Psoas muscle (tissue), 8 donors: ENCODE data around the gene STK39. TPM values are rescaled to one million over a fixed set of nuclear protein-coding genes. Genes with fewer than 3 reads are reported as not detected.

Experiments
- ATAC-seq, 4 donors: fragments of 200-7000 bp; cut with Tn5 transposase; one replicate each; pipeline ENCODE4 v1.9.1; 2020; ENCODE audit warnings: moderate library complexity in 3 of 4, mild to moderate bottlenecking in 2 of 4
- DNase-seq, 2 donors: peaks; one replicate each; pipeline ENCODE4 v3.0.0-alpha.2; 2020
- H3K27ac ChIP-seq: fragments of 200-600 bp; one replicate; pipeline ENCODE4 v1.8.0; 2022
- H3K27me3 ChIP-seq, 3 donors: fragments of 200-600 bp in 1 of 3; one replicate each; pipeline versions ENCODE4 v1.6.1 to v1.8.0; 2013 to 2022; ENCODE audit warnings: low read length in 2 of 3, mild to moderate bottlenecking in 2 of 3, moderate library complexity in 1 of 3; ENCODE audit not compliant: insufficient read depth in 3 of 3
- H3K36me3 ChIP-seq, 2 donors: fragments of 200-600 bp in 1 of 2; one replicate each; pipeline versions ENCODE4 v1.6.1 to v1.8.0; 2013 to 2022; ENCODE audit warnings: low read depth in 1 of 2, mild to moderate bottlenecking in 1 of 2, moderate library complexity in 1 of 2; ENCODE audit not compliant: insufficient read depth in 1 of 2
- H3K4me1 ChIP-seq: fragments of 200-600 bp; one replicate; pipeline ENCODE4 v1.8.0; 2022
- H3K4me3 ChIP-seq: fragments of 200-600 bp; one replicate; pipeline ENCODE4 v1.8.0; 2022; ENCODE audit warnings: mild to moderate bottlenecking
- H3K9me3 ChIP-seq: fragments of 200-600 bp; one replicate; pipeline ENCODE4 v1.8.0; 2022
- CTCF ChIP-seq: fragments of 200-600 bp; IDR thresholded peaks from one replicate; pipeline ENCODE4 v1.8.0; 2022; ENCODE audit warnings: antibody characterized with exemption
- WGBS, 3 donors: extraction: QIAGEN DNeasy Blood & Tissue Kit; methylation state at CpG; one replicate each; pipeline versions ENCODE4 v1.1.6 to v1.1.7; 2013; 5-methylcytosine and 5-hydroxymethylcytosine counted together
- intact Hi-C, 2 donors: fragments of 100-400 bp; cut with DNase I; formaldehyde crosslinking; loops; one replicate each; pipeline versions ENCODE4 v1.11.0 to v1.14.2; 2022
- polyA plus RNA-seq, 3 donors: library from polyadenylated mRNA; stranded (reverse); fragments of 200-250 nt; gene quantifications; one replicate each; pipeline ENCODE4 v1.2.3, GENCODE V29; 2013
- total RNA-seq, 4 donors: library from RNA; stranded (reverse); fragmentation: NEBNext Ultra II Directional in 2 of 4; extraction: Animal tissue kit (Norgen Biotek cat#: 25700) in 2 of 4; gene quantifications; one replicate each; pipeline versions ENCODE4 v1.2.1 to v1.2.4, GENCODE V29; 2021 to 2023
- donor health status: healthy with polysubstance abuse.
- donor health status: DM: no; HTN: no; CAD: no; lungs with moderate emphysema.
- donor health status: Bipolar disorder and iron deficiency.
- donor health status: healthy.
- donor health status: DM: yes; HTN: yes; CAD: no.
- donor health status: DM: no; HTN: no; CAD: no.
- donor health status: DM: no; HTN: no; CAD: no.
- donor health status: DM: yes; HTN: yes; CAD: no.

Gene STK39
- total and polyA plus RNA-seq, 7 donors, result 2.3 to 10.0 (median 4.9) TPM

GRCh38 chr2:167925758-167926157, 321.6 kb downstream of the STK39 start:
- 51 to 58% (median 56%) methylated on average over 2 of the region's 2 CpGs for WGBS, 3 donors
- DNase-seq, result no peak
- no peak for ATAC-seq
- Histone ChIP-seq H3K4me1 (no peaks in the 10 kb centered on the region), H3K36me3 (no peaks in the 10 kb centered on the region), H3K9me3 (no peaks in the 10 kb centered on the region), H3K27me3 (no peaks in the 10 kb centered on the region), H3K27ac (no peak overlapping the region), H3K4me3 (no peak overlapping the region)
- intact Hi-C loops, result no loop called here
- no peak for TF ChIP-seq CTCF

DNA sequence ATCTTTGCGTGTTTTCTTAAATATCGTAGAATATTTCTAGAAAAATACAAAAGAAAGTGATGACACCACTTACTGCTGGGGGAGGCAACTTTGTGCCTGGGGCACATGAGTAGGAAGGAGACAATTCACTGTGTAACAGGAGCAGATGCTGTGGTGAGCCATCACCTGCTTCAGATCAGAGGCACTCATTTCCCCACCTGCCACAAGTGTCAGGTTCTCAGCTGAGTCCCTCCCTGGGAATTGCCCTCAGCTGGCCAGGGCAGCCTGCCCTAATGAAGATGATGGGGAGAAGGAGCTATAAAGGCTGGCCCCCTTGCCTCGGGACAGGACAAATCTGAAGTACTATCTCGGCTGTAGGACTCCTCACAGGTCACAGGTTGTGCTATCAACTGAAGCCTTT, 322.8 kb downstream of the STK39 start:
- Histone ChIP-seq H3K4me3 (no peak overlapping the region), H3K9me3 (no peaks in the 10 kb centered on the region), H3K4me1 (no peaks in the 10 kb centered on the region), H3K27me3 (no peaks in the 10 kb centered on the region), H3K27ac (no peak overlapping the region), H3K36me3 (no peaks in the 10 kb centered on the region)
- TF ChIP-seq CTCF, result no peak
- 78 to 91% (median 83%) methylated on average over 4 of the region's 4 CpGs for WGBS, 3 donors
- ATAC-seq, result peak in 3 of 4 donors; percentile 32 to 57 (median 33)
- no peak for DNase-seq
- intact Hi-C loops, result no loop called here

DNA sequence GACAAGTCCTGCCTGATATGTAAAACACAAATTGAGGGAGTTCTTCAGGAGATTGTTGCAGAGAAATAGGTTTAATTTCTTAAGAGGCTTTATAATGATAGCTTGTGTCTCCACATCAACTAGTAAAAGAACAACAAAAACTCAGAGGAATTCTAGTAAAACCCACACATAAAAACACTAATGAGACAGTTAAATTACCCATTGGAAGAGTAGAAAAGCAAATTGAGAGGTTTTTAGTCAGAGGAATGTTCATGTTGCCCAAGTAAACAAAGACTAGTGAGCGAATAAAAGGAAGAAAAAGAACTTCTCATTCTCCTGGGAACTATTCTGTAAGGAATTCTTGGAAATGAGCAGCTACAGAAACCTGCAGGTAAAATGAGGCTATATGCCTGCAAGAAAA, 330.6 kb downstream of the STK39 start:
- no peak overlapping the region for H3K4me3 ChIP-seq
- DNase-seq (no peak), ATAC-seq (no peak)
- 76 to 88% (median 82%) methylated on average over 1 of the region's 1 CpG for WGBS, 3 donors
- TF ChIP-seq CTCF, result no peak
- H3K4me1 ChIP-seq, result no peaks in the 10 kb centered on the region
- H3K27ac ChIP-seq, result no peak overlapping the region
- no peaks in the 10 kb centered on the region for H3K36me3 ChIP-seq
- intact Hi-C loops, result no loop called here
- no peaks in the 10 kb centered on the region for H3K9me3 ChIP-seq
- H3K27me3 ChIP-seq, result no peaks in the 10 kb centered on the region

- H3K36me3 ChIP-seq, result no peaks in the 10 kb centered on the region
- DNase-seq (no peak), ATAC-seq (no peak)
- H3K9me3 ChIP-seq, result no peaks in the 10 kb centered on the region
- TF ChIP-seq CTCF, result no peak
- H3K4me3 ChIP-seq, result no peak overlapping the region
- WGBS, 3 donors, result 83 to 87% (median 85%) methylated on average over 3 of the region's 3 CpGs
- no peak overlapping the region for H3K27ac ChIP-seq
- no peaks in the 10 kb centered on the region for H3K27me3 ChIP-seq
- H3K4me1 ChIP-seq, result no peaks in the 10 kb centered on the region
- intact Hi-C loops, result no loop called here
Observed at GRCh38 chr2:167914969-167915368, 332.4 kb downstream of the STK39 start.

- intact Hi-C loops, result no loop called here
- Histone ChIP-seq H3K27me3 (no peaks in the 10 kb centered on the region), H3K4me3 (no peak overlapping the region), H3K27ac (no peak overlapping the region), H3K9me3 (no peaks in the 10 kb centered on the region), H3K36me3 (no peaks in the 10 kb centered on the region), H3K4me1 (no peaks in the 10 kb centered on the region)
- no peak for DNase-seq
- TF ChIP-seq CTCF, result no peak
- ATAC-seq, result no peak
- WGBS, 3 donors, result 81 to 86% (median 83%) methylated on average over 6 of the region's 6 CpGs
Observed at GRCh38 chr2:167908786-167909185, 338.6 kb downstream of the STK39 start.
